Fibroblast of lung (primary cell): Measurements from ENCODE around the gene OR1I1. TPM values are rescaled to one million over a fixed set of nuclear protein-coding genes. Genes with fewer than 3 reads are reported as not detected.

Experiments used
- DNase-seq, 2 donors: peaks; one replicate each; pipeline versions ENCODE4 v3.0.0 to v3.0.0-alpha.2; 2010; ENCODE audit warnings: low read depth in 2 of 2
- H2AFZ ChIP-seq: 2 replicates; pipeline ENCODE4 v1.5.1; 2012; ENCODE audit warnings: low read length, control low read depth, inconsistent platforms
- H3K27ac ChIP-seq: 2 replicates; pipeline ENCODE4 v1.5.1; 2011; ENCODE audit warnings: low read length, control low read depth; ENCODE audit not compliant: insufficient read depth
- H3K27me3 ChIP-seq: 2 replicates; pipeline ENCODE4 v1.5.1; 2011; ENCODE audit warnings: mild to moderate bottlenecking, low read length; ENCODE audit not compliant: control insufficient read depth, insufficient read depth
- H3K36me3 ChIP-seq: 2 replicates; pipeline ENCODE4 v1.5.1; 2011; ENCODE audit warnings: low read length; ENCODE audit not compliant: control insufficient read depth, insufficient read depth
- H3K4me1 ChIP-seq: 2 replicates; pipeline ENCODE4 v1.5.1; 2011; ENCODE audit warnings: low read length; ENCODE audit not compliant: control insufficient read depth, insufficient read depth; ENCODE audit errors: extremely low read depth
- H3K4me2 ChIP-seq: 2 replicates; pipeline ENCODE4 v1.5.1; 2011; ENCODE audit warnings: low read length, control low read depth; ENCODE audit not compliant: insufficient read depth; ENCODE audit errors: extremely low read depth
- H3K4me3 ChIP-seq, 4 experiments: fragments of 200-600 bp in 1 of 4; sonication (generic) in 1 of 4; replicated peaks in 1 of 4; 2 replicates each; pipeline ENCODE4 v1.5.1; 2011 to 2016; ENCODE audit warnings: low read length in 4 of 4, low read depth in 3 of 4, mild to moderate bottlenecking in 3 of 4, control low read depth in 2 of 4, inconsistent platforms in 1 of 4, mixed read lengths in 1 of 4; ENCODE audit not compliant: insufficient read depth in 1 of 4; ENCODE audit errors: control extremely low read depth in 1 of 4
- H3K79me2 ChIP-seq: 2 replicates; pipeline ENCODE4 v1.5.1; 2012; ENCODE audit warnings: mild to moderate bottlenecking, low read length, inconsistent platforms; ENCODE audit not compliant: control insufficient read depth, insufficient read depth
- H3K9ac ChIP-seq: 2 replicates; pipeline ENCODE4 v1.5.1; 2011; ENCODE audit warnings: mild to moderate bottlenecking, low read length, control low read depth; ENCODE audit not compliant: insufficient read depth
- H3K9me3 ChIP-seq: 2 replicates; pipeline ENCODE4 v1.5.1; 2012; ENCODE audit warnings: low read depth, low read length; ENCODE audit not compliant: control insufficient read depth, insufficient read depth
- H4K20me1 ChIP-seq: 2 replicates; pipeline ENCODE4 v1.5.1; 2011; ENCODE audit warnings: low read length; ENCODE audit not compliant: control insufficient read depth, insufficient read depth; ENCODE audit errors: extremely low read depth
- EZH2 ChIP-seq: IDR thresholded peaks from 2 replicates; pipeline ENCODE4 v1.5.1; 2012; ENCODE audit warnings: low read length, control low read depth, mild to moderate bottlenecking; ENCODE audit errors: missing control alignments
- polyA minus RNA-seq: library from RNA; depleted of rRNA, polyadenylated mRNA; stranded (reverse); fragments of >200 nt; gene quantifications from 2 replicates; pipeline ENCODE4 v1.2.3, GENCODE V29; 2011; ENCODE audit warnings: low replicate concordance
- polyA plus RNA-seq, 2 donors: library from polyadenylated mRNA; depleted of rRNA in 1 of 2; stranded (reverse) in 1 of 2; unstranded in 1 of 2; fragments of >200 nt; gene quantifications; 2 replicates each; pipeline ENCODE4 v1.2.1, GENCODE V29; 2011 to 2012; ENCODE audit warnings: missing spikeins in 1 of 2
- total RNA-seq: library from RNA; depleted of rRNA; stranded (reverse); fragments of >200 nt; gene quantifications from 2 replicates; pipeline ENCODE4 v1.2.1, GENCODE V29; 2014
- TF ChIP-seq, protein P1 (sequence below), 2 donors: IDR thresholded peaks in 1 of 2; conservative IDR thresholded peaks in 1 of 2; 1 replicate in 1 of 2; 2 replicates in 1 of 2; pipeline ENCODE4 v1.5.1; 2011 to 2012; ENCODE audit warnings: low read length in 2 of 2, control low read depth in 1 of 2, inconsistent platforms in 1 of 2, low read depth in 1 of 2, mild to moderate bottlenecking in 1 of 2

The OR1I1 gene
- total RNA-seq, result not detected in 2 replicates
- polyA plus RNA-seq, result not detected in 2 replicates
- not detected in 2 replicates for polyA plus RNA-seq (2012)
- polyA minus RNA-seq, result not detected in 2 replicates

- peaks cover under 1% of the 10 kb centered on the region for H3K27me3 ChIP-seq
- no peaks in the 10 kb centered on the region for H3K4me1 ChIP-seq
- no peaks in the 10 kb centered on the region for H3K79me2 ChIP-seq
- no peak for DNase-seq
- H3K36me3 ChIP-seq, result no peaks in the 10 kb centered on the region
- H3K9me3 ChIP-seq, result no peaks in the 10 kb centered on the region
- no peak within 1 kb of the TSS for H3K9ac ChIP-seq
- no peak within 1 kb of the TSS for H3K4me2 ChIP-seq
- no peak within 1 kb of the TSS for H2AFZ ChIP-seq
- TF ChIP-seq, protein P1, sequence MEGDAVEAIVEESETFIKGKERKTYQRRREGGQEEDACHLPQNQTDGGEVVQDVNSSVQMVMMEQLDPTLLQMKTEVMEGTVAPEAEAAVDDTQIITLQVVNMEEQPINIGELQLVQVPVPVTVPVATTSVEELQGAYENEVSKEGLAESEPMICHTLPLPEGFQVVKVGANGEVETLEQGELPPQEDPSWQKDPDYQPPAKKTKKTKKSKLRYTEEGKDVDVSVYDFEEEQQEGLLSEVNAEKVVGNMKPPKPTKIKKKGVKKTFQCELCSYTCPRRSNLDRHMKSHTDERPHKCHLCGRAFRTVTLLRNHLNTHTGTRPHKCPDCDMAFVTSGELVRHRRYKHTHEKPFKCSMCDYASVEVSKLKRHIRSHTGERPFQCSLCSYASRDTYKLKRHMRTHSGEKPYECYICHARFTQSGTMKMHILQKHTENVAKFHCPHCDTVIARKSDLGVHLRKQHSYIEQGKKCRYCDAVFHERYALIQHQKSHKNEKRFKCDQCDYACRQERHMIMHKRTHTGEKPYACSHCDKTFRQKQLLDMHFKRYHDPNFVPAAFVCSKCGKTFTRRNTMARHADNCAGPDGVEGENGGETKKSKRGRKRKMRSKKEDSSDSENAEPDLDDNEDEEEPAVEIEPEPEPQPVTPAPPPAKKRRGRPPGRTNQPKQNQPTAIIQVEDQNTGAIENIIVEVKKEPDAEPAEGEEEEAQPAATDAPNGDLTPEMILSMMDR (conservative IDR thresholded peaks at IDR 0.05 in 1 of 2, IDR thresholded peaks at IDR 0.05 in 1 of 2; ENCODE audit: low read depth in 1 of 2, low read length in 2 of 2), result no peak
- TF ChIP-seq EZH2, result no peak
- no peaks in the 10 kb centered on the region for H4K20me1 ChIP-seq
- no peak within 1 kb of the TSS for H3K27ac ChIP-seq
- no peak within 1 kb of the TSS for H3K4me3 ChIP-seq
These were observed at the start of gene OR1I1 for GRCh38 chr19:15081911-15082310. OR1I1 (plus strand) TSS chr19:15082211; CDS start chr19:15087066, 4,855 bp downstream.

- TF ChIP-seq, protein P1 (conservative IDR thresholded peaks at IDR 0.05 in 1 of 2, IDR thresholded peaks at IDR 0.05 in 1 of 2; ENCODE audit: low read depth in 1 of 2, low read length in 2 of 2), result no peak
- no peak for TF ChIP-seq EZH2
- no peak for DNase-seq
- no peaks in the 10 kb centered on the region for H3K36me3 ChIP-seq
- no peaks in the 10 kb centered on the region for H3K9me3 ChIP-seq
- H3K27me3 ChIP-seq, result no peaks in the 10 kb centered on the region
- H3K4me2 ChIP-seq, result no peak overlapping the region
- H3K4me1 ChIP-seq, result no peaks in the 10 kb centered on the region
- H3K27ac ChIP-seq, result no peak overlapping the region
- no peak overlapping the region for H3K4me3 ChIP-seq
- no peaks in the 10 kb centered on the region for H3K79me2 ChIP-seq
- H4K20me1 ChIP-seq, result no peaks in the 10 kb centered on the region
- no peak overlapping the region for H2AFZ ChIP-seq
- no peak overlapping the region for H3K9ac ChIP-seq
These were observed 46.2 kb upstream of the OR1I1 start for GRCh38 chr19:15035795-15036311.

DNA sequence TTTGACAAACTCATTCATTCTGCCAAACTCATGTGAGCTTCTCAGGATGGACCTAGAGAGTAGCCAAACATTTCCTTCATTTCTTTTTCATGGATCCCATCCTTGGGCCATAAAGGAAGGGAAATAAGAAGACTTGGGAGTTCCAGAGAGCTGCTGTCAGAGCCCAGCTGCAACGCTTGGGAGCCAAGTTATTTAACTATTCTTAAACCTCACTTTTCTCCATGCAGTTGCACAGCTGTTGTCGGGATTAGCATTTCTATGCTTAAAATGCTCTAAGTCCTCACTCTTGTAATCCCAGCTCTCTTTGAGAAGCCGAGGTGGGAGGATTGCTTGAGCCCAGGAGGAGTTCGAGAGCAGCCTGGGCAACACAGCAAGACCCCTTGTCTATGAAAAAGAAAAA lies 44.4 kb upstream of the OR1I1 start:
- H4K20me1 ChIP-seq, result no peaks in the 10 kb centered on the region
- no peak overlapping the region for H2AFZ ChIP-seq
- no peaks in the 10 kb centered on the region for H3K4me1 ChIP-seq
- H3K79me2 ChIP-seq, result no peaks in the 10 kb centered on the region
- no peak overlapping the region for H3K27ac ChIP-seq
- H3K4me2 ChIP-seq, result no peak overlapping the region
- no peak for DNase-seq
- H3K4me3 ChIP-seq, result no peak overlapping the region
- H3K9ac ChIP-seq, result no peak overlapping the region
- no peaks in the 10 kb centered on the region for H3K9me3 ChIP-seq
- H3K27me3 ChIP-seq, result no peaks in the 10 kb centered on the region
- TF ChIP-seq EZH2, result no peak
- H3K36me3 ChIP-seq, result no peaks in the 10 kb centered on the region
